ENCODE data around the gene ANKRD18A.
"Not testable (repeated sequence)": the region's sequence is repeated elsewhere in the genome, so short reads cannot be mapped to it uniquely, and the experiment has no call there.

DNA sequence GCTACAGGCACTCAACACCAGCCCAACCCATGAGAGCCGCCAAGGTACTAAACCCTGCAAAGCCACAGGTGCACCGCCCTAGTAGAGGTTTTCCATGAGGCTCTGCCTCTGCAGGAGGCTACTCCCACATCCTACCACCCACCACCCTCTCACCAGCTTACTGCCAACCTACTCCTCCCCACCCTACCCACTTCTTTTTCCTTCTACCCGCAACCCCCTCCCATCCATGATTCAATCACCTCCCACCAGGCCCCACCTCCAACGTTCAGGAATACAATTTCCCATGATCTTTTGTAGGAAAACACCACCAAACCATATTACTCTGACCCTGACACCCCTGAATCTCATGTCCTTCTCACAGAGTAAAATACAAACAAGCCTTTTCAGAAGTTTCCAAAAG is 67.4 kb downstream of the ANKRD18A start:
- not testable (repeated sequence) for TF ChIP-seq MEIS1 (CRISPR knock-in tag; IDR thresholded peaks at IDR 0.05; ENCODE audit: borderline replicate concordance); ZNF423 (tag by site-specific recombination; IDR thresholded peaks at IDR 0.05); ZNF416 (tag by site-specific recombination; IDR thresholded peaks at IDR 0.05); ZBTB7A (tag by site-specific recombination; IDR thresholded peaks at IDR 0.05; ENCODE audit: low read depth); WT1 (tag by site-specific recombination; IDR thresholded peaks at IDR 0.05); ZNF138 (tag by site-specific recombination; IDR thresholded peaks at IDR 0.05; ENCODE audit: borderline replicate concordance)
- TF ChIP-seq, protein P1, sequence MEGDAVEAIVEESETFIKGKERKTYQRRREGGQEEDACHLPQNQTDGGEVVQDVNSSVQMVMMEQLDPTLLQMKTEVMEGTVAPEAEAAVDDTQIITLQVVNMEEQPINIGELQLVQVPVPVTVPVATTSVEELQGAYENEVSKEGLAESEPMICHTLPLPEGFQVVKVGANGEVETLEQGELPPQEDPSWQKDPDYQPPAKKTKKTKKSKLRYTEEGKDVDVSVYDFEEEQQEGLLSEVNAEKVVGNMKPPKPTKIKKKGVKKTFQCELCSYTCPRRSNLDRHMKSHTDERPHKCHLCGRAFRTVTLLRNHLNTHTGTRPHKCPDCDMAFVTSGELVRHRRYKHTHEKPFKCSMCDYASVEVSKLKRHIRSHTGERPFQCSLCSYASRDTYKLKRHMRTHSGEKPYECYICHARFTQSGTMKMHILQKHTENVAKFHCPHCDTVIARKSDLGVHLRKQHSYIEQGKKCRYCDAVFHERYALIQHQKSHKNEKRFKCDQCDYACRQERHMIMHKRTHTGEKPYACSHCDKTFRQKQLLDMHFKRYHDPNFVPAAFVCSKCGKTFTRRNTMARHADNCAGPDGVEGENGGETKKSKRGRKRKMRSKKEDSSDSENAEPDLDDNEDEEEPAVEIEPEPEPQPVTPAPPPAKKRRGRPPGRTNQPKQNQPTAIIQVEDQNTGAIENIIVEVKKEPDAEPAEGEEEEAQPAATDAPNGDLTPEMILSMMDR (tag by site-specific recombination; IDR thresholded peaks at IDR 0.05): not testable (repeated sequence)

All from HEK293 (cell line).